Skin of body (tissue), 2 donors: ENCODE measurements around the gene SUSD6. TPM values are rescaled to one million over a fixed set of nuclear protein-coding genes. Genes with fewer than 3 reads are reported as not detected.

ENCODE experiments used
- DNase-seq: peaks from one replicate; lab custom pipeline; 2025; lab: John Stamatoyannopoulos, UW
- total RNA-seq: library from RNA; depleted of rRNA; stranded (reverse); fragments of >200 nt; gene quantifications from one replicate; pipeline ENCODE4 v1.2.3, GENCODE V29; 2014

Gene SUSD6
- total RNA-seq, 1 donor from 2014 or later: 18.5 TPM

- no peak for DNase-seq
Measured at GRCh38 chr14:69671365-69672030, 60.1 kb downstream of the SUSD6 start.

GRCh38 chr14:69672356-69672755 lies 61.0 kb downstream of the SUSD6 start:
- DNase-seq: no peak

GRCh38 chr14:69673104-69673503 lies 61.7 kb downstream of the SUSD6 start:
- no peak for DNase-seq

DNA sequence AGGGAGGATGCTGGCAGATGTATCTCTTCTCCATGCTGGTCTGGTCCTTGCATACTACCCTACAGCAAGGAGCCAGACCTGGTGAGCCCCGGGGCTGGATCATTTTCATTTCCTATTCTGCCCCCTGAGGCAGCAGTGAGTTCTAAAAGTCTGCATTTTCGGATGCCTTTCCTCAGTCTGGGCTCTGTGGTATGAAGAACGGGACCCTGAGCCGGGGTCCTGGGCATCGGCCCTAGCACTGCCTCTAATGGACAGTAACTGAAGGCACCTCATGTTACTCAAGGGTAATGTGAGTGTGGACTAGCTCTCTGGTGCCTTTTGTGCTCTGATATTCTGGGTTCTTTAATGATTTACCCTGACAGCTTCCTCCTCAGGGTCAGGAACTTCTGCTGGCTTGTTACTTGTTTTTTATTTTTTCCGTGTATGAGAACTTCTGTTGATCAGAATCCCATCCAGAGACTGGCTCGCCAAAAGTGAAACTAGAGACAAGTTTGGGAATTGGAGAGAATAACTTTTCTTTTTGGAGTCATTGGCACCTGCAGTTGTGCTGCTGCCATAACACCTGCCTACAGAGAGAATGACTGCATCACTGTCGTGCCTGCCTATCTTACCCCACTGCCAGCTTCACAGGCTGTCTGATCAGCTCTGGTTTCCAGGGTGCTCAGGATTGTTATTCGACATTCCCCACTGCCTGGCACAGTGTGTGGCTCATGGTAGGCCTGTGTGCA lies 62.3 kb downstream of the SUSD6 start:
- DNase-seq: no peak

GRCh38 chr14:69674546-69675244 lies 63.3 kb downstream of the SUSD6 start:
- DNase-seq: no peak

DNA sequence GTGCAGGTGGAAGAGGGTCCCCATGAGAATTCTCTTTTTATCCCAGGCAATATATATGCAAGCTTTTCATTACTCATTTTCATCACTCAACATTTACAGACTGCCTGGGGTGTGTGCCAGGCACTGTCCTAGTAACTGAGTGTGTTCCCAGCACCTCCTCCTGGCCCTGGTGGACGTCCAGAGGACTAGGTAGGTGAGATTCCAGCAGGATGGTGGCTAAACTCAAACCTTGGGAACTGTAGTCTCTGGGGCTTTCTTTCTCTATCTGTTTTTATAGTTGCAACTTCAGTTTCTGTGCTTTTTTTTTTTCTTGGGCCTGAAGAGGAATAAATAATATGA lies 63.8 kb downstream of the SUSD6 start:
- DNase-seq: no peak

DNA sequence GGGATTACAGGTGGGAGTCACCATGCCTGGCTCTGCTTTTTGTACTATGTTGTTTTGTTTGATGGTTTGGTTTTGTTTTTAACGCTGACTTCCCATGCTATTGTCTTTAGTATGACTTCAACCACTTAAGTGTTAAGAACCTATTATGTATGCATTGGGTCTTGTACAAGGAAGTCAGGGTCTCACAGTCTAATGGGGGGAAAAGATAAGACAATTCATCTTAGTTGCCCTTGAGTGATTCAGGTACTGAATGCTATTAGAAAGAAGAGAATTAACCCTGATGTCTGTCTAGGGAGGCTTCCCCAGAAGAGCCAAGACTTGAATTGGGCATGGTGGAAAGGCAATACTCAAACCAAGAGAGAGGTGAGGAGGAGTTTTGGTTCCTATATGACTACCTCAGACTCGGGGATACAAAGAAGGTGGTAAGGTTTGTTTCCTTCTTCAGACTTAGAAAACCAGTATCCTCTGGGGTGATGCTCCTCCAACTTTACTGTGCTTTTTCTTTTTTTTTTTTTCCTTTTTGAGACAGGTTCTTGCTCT lies 64.6 kb downstream of the SUSD6 start:
- DNase-seq: no peak

GRCh38 chr14:69676723-69677122 lies 65.3 kb downstream of the SUSD6 start:
- no peak for DNase-seq

GRCh38 chr14:69680297-69680696 lies 68.9 kb downstream of the SUSD6 start:
- DNase-seq: no peak

DNA sequence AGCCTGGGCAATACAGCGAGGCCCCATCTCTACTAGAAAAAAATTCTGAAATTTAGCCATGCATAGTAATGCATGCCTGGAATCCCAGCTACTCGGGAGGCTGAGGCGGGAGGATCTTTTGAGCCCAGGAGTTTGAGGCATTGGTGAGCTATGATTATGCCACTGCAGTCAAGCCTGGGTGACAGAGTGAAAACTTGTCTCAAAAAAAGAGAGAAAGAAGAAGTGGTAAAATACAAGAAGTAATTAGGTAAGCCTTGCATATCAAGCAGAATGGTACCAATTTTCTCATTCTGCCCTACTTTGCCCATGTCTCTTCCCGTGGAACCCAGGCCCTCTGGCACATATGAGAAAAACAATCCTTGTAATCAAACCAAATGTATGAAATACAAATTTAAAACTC lies 70.7 kb downstream of the SUSD6 start:
- no peak for DNase-seq

DNA sequence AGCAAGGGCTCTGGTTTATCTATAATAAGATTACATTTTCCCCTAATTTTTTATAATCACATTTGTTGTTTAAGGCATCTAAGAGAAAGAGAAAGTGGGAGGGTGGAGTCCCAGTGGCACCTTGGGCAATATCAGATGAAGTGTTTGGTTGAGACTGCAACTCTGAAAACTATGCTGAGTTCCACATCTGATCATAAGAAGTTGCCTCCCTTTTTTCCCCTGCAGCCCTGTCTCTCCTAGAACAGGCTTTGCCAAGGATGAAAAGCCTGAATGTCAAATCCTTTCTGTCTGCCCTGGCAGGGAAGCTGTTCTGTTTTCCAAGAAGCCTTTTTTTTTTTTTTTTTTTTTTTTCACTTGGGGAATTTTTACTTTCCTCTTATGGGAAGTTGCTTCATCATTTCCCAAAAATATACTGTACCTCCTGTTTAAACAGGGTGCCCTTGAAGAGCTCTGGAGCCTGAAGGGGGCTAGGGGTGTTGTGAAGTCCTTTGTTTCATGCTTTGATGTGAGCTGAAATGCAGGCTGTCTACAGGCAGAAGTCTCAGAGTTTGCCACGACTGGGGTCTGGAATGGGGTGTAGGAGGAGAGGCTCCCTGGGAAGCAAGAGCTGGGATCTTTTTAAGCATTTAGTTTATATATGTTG lies 71.3 kb downstream of the SUSD6 start:
- peak; percentile 22 for DNase-seq

DNA sequence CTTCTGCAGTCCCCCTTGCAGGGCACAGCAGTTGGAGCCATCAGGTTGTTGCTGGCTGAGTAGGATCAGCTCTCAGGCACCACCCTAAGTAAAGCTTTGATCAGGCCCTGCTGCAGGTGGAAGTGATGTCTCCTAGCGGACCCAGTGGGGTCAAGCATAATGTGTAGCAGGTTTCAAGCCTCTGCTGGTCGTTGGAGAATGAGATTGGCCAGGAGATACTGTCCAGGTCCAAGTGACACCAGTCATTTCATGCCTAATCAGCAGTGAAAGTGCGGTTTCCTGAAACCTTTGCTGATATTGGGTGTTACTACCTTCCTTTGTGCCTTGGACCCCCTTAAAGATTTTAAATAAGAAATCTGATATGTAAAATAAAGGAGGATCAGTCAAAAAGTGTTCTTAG lies 72.6 kb downstream of the SUSD6 start:
- no peak for DNase-seq

- DNase-seq: no peak
Measured at GRCh38 chr14:69684461-69685217, 73.2 kb downstream of the SUSD6 start.

DNA sequence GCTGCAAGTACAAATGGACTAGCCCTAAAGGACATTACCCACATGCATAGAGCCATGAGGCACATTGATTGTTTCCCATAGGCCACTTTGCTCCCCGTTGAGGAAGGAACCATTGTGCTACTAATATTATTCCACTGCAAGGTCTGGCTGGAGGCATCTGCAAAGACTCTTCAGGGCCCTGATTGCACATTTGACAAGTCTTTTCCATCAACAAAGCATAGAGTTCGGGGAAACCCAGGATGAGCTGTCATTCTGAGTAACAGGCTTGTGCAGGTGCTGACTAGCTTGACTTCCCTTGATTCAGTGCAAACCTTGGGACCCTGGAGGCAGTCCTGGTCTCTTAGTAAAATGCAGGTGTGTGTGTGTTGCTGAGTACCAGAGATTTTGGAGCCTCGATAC lies 73.8 kb downstream of the SUSD6 start:
- DNase-seq: peak; percentile 27

- DNase-seq: peak; percentile 23
Measured at GRCh38 chr14:69685716-69686115, 74.3 kb downstream of the SUSD6 start.

DNA sequence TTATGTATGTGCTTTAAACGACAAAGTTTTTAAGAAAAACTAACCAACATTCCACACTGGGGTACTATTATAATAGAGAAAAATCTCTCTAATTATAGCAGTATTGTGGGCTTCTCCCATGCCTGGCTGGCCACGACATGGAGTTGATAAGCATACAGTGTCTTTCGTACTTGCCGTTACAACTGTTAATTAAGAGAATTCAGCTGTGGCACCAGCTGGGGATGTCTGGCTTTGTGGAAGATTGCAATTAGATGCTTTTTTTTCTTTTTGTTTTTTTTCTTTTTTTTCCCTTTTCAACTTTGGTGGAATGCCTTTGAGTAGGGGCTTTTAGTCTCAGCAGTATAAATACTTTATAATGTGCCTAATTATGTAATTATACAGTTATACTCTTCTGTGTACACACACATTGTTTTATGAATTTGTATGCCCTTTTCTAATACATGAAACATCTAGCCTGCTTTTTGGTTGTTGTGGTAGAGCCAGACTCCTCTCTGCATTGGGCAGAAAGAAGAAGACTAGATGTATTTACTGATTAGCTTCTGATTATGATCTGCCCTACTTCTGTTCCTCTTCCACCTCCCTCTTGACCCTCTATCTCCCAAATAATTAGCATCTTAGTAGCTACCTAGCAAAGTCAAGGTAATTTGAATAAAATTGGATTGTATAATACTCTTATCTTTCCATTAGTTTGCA lies 76.4 kb downstream of the SUSD6 start:
- DNase-seq: no peak

- no peak for DNase-seq
Measured at GRCh38 chr14:69688299-69688649, 76.9 kb downstream of the SUSD6 start.

- DNase-seq: no peak
Measured at GRCh38 chr14:69690042-69690441, 78.6 kb downstream of the SUSD6 start.

DNA sequence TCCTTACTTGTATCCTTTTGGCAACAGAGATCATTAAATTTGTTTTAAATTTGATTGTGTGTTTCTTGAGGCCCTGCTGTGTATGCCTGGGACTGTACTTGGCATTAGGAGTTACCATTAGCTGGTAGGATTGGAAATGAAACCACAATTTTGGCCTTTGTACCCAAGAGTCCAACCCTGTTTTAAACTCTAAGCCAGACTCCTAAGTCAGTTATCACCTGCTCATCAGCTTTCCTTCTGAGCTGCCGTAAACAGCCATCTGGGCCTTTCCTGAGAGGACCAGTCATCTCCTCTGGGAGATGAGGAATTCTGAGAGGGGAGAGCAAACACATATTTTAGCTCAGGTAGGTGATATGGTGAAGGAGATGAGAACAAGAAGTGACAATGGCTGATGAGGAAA lies 81.2 kb downstream of the SUSD6 start:
- no peak for DNase-seq

GRCh38 chr14:69693145-69693544 lies 81.7 kb downstream of the SUSD6 start:
- peak; percentile 66 for DNase-seq
